ENCODE results near the gene MYO18B.

DNA sequence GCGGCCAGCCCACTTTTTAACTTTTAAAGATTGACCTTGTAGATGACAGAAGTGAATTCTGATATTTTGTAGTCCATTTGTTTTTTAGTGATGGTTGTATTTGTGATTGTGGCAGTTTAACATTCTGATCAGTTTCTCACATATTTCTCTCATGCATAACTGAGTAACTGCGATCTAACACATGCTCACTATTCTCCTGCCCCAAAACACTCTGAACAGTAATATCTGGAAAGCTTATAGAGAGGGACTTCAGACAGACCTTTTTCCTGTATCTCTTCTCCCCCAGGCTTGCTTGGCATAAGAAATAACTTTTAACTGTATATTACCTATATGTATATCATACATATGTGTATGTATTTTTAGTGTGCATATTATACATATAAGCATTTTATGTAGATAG is 37.3 kb upstream of the MYO18B start:
- TF ChIP-seq CTCF (IDR thresholded peaks at IDR 0.05; ENCODE audit: insufficient read depth, low read length, poor library complexity, severe bottlenecking) (no peak), EZH2phosphoT487 (conservative IDR thresholded peaks at IDR 0.05; ENCODE audit: low read length) (no peak)

Data from SU-DHL-6 (cell line).